C4-2B (cell line): ENCODE data around the gene TBC1D2.

Experiments used
- CTCF ChIP-seq: fragments of 450-650 bp; conservative IDR thresholded peaks from 2 replicates; pipeline ENCODE4 v1.5.1; 2017; ENCODE audit warnings: mild to moderate bottlenecking
- ZFX ChIP-seq: fragments of 450-650 bp; IDR thresholded peaks from 2 replicates; pipeline ENCODE4 v1.6.1; 2017

- no peak for TF ChIP-seq CTCF
- TF ChIP-seq ZFX, result no peak
These were observed 43.0 kb upstream of the TBC1D2 start for GRCh38 chr9:98298476-98298875.
